ENCODE data around the gene GABRB3. TPM values are rescaled to one million over a fixed set of nuclear protein-coding genes. Genes with fewer than 3 reads are reported as not detected.

GABRB3 gene
- total and polyA plus RNA-seq, 8 donors = 0.94 to 4.0 (median 2.3) TPM

DNA sequence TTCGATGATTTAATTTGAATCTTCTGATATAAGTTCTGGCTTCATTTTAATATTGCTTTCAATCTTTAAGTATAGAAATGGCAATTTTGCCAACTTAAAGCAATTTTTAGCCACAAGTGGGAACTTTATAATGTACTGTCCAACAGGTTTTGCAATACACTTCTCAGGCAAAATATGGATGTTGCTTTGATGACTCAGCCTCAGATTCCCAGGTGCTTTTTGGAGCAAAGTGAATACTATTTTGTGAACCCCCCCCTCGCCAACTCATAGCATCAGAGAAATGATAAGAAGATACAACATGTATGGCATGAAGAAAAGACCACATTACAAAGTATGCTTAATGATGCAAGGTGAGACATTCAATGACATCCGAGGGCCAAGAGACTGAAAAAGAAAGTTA, 158.1 kb downstream of the GABRB3 start:
- H3K4me1 ChIP-seq = no peaks in the 10 kb centered on the region
- intact Hi-C loops (cut with DNase I) = no loop called here
- TF ChIP-seq, protein P1, sequence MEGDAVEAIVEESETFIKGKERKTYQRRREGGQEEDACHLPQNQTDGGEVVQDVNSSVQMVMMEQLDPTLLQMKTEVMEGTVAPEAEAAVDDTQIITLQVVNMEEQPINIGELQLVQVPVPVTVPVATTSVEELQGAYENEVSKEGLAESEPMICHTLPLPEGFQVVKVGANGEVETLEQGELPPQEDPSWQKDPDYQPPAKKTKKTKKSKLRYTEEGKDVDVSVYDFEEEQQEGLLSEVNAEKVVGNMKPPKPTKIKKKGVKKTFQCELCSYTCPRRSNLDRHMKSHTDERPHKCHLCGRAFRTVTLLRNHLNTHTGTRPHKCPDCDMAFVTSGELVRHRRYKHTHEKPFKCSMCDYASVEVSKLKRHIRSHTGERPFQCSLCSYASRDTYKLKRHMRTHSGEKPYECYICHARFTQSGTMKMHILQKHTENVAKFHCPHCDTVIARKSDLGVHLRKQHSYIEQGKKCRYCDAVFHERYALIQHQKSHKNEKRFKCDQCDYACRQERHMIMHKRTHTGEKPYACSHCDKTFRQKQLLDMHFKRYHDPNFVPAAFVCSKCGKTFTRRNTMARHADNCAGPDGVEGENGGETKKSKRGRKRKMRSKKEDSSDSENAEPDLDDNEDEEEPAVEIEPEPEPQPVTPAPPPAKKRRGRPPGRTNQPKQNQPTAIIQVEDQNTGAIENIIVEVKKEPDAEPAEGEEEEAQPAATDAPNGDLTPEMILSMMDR (IDR thresholded peaks at IDR 0.05) = no peak
- no peak overlapping the region for H3K4me3 ChIP-seq
- no peak for DNase-seq
- H3K9me3 ChIP-seq = peaks cover 0 to 16% of the 10 kb centered on the region in 2 donors
- H3K27ac ChIP-seq = no peak overlapping the region
- H3K36me3 ChIP-seq = no peaks in the 10 kb centered on the region
- no peaks in the 10 kb centered on the region for H3K27me3 ChIP-seq
- no peak for ATAC-seq

DNA sequence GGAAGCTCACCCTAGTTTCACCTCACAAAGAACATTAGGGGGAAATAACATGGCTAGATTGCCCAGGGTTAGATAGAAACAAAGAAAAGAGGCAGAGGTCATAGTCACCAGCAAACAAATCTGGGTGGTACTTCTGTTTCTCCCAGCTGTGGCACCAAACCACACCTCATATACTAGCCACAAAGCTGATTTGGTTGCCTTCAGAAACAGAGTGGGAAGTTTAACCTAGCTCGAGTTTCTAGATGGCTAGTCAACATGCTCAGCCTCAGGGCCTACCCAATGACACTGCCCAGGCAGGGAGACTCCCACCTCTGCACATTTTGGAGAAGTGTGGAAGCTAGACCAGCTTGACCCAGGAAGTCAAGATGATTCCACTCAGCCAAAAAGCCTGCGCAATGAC, 174.2 kb downstream of the GABRB3 start:
- no peaks in the 10 kb centered on the region for H3K4me1 ChIP-seq
- no peak for DNase-seq
- intact Hi-C loops (cut with DNase I) = no loop called here
- H3K27me3 ChIP-seq = no peaks in the 10 kb centered on the region
- peaks cover 0 to 58% of the 10 kb centered on the region in 2 donors for H3K9me3 ChIP-seq
- no peak for ATAC-seq
- TF ChIP-seq, protein P1 (IDR thresholded peaks at IDR 0.05) = no peak
- H3K27ac ChIP-seq = no peak overlapping the region
- H3K36me3 ChIP-seq = no peaks in the 10 kb centered on the region
- H3K4me3 ChIP-seq = no peak overlapping the region

DNA sequence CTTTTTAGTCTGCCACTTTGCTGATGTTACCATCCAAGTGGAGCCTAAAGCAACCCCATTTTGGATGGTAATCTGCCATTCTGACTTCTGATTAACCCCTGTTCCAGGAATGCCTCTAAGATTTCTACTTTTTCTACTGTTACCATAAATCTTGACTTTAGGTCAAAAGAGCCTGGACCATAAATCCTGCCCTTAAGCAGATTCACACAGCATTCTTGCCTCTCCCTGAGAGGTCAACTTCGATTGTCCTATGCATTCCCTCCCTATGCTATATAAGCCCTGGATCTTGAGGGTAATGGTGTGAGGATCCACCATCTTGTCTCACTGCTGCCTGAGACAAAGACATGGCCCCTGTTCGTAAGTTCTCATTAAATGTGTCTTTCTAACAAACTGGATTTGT, 177.3 kb downstream of the GABRB3 start:
- H3K27ac ChIP-seq = no peak overlapping the region
- intact Hi-C loops (cut with DNase I) = no loop called here
- no peak overlapping the region for H3K4me3 ChIP-seq
- DNase-seq (no peak), ATAC-seq (no peak)
- no peaks in the 10 kb centered on the region for H3K36me3 ChIP-seq
- no peaks in the 10 kb centered on the region for H3K27me3 ChIP-seq
- TF ChIP-seq, protein P1 (IDR thresholded peaks at IDR 0.05) = no peak
- no peaks in the 10 kb centered on the region for H3K4me1 ChIP-seq
- peaks cover 0 to 49% of the 10 kb centered on the region in 2 donors for H3K9me3 ChIP-seq

DNA sequence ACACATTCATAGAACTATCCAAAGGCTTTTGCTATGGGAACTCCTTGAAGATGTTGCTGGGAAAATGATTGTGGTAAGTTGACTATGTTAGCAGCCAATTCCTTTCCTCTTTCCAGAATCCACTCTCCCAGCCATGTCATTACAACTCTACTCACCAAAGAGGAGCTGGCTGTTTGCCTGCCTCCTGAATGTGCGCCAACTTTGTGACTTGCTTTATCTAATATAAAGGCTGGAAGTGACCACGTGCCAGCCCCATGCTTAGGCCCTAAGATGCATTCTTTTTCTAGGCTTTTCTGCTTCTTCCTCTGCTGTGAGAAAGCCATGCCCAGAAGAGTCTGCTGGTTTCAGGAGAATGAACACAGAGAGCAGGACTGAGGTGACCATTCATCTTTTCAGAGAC, 182.2 kb downstream of the GABRB3 start:
- no peaks in the 10 kb centered on the region for H3K36me3 ChIP-seq
- intact Hi-C loops (cut with DNase I) = no loop called here
- TF ChIP-seq, protein P1 (IDR thresholded peaks at IDR 0.05) = no peak
- no peaks in the 10 kb centered on the region for H3K4me1 ChIP-seq
- H3K4me3 ChIP-seq = no peak overlapping the region
- ATAC-seq = no peak
- no peaks in the 10 kb centered on the region for H3K27me3 ChIP-seq
- peaks cover 0 to 18% of the 10 kb centered on the region in 2 donors for H3K9me3 ChIP-seq
- no peak overlapping the region for H3K27ac ChIP-seq
- no peak for DNase-seq

DNA sequence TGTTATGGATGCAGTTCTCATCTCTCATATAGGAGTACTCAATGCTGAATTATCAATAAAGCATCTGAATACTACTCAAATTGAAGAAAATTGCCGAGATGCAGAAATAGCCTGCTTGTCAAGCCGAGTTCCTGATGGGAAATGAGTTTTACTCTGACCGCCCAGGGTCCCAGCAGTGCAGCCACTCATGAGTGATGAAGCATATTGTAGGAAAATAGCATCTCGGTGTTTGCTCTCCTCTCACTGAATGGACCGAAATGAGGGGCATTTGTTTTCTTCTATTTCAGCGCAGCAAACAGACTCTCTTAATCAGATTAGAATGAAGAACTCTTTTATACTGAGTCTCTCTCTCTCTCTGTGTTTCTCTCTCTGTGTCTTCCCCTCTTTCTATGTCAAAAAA, 190.0 kb downstream of the GABRB3 start:
- Histone ChIP-seq H3K4me1 (no peaks in the 10 kb centered on the region), H3K9me3 (peaks cover 0 to 17% of the 10 kb centered on the region in 2 donors), H3K27me3 (no peaks in the 10 kb centered on the region), H3K4me3 (no peak overlapping the region), H3K36me3 (no peaks in the 10 kb centered on the region), H3K27ac (no peak overlapping the region)
- DNase-seq (no peak), ATAC-seq (no peak)
- TF ChIP-seq, protein P1 (IDR thresholded peaks at IDR 0.05) = no peak
- intact Hi-C loops (cut with DNase I) = no loop called here
